ENCODE measurements around the gene HPCAL1.

The HPCAL1 gene

GRCh38 chr2:10410001-10410822 is 107.5 kb downstream of the HPCAL1 start:
- peak; percentile 95 for DNase-seq

GRCh38 chr2:10410823-10411437 is 108.2 kb downstream of the HPCAL1 start:
- no peak for DNase-seq

- no peak for DNase-seq
Measured at GRCh38 chr2:10411557-10411956, 108.9 kb downstream of the HPCAL1 start.

- peak; percentile 11 for DNase-seq
Measured at GRCh38 chr2:10412380-10412779, 109.7 kb downstream of the HPCAL1 start.

- no peak for DNase-seq
Measured at GRCh38 chr2:10413503-10413902, 110.8 kb downstream of the HPCAL1 start.

- no peak for DNase-seq
Measured at GRCh38 chr2:10413991-10414451, 111.3 kb downstream of the HPCAL1 start.

- DNase-seq, result no peak
Measured at GRCh38 chr2:10414591-10414990, 111.9 kb downstream of the HPCAL1 start.

- DNase-seq, result no peak
Measured at GRCh38 chr2:10415048-10415447, 112.3 kb downstream of the HPCAL1 start.

GRCh38 chr2:10415640-10416039 is 112.9 kb downstream of the HPCAL1 start:
- no peak for DNase-seq

- no peak for DNase-seq
Measured at GRCh38 chr2:10417551-10418335, 115.0 kb downstream of the HPCAL1 start.

GRCh38 chr2:10419553-10420257 is 117.0 kb downstream of the HPCAL1 start:
- no peak for DNase-seq

GRCh38 chr2:10422251-10422650 is 119.5 kb downstream of the HPCAL1 start:
- no peak for DNase-seq

GRCh38 chr2:10422732-10423399 is 120.2 kb downstream of the HPCAL1 start:
- no peak for DNase-seq

GRCh38 chr2:10423400-10423774 is 120.7 kb downstream of the HPCAL1 start:
- DNase-seq, result no peak

GRCh38 chr2:10424051-10424450 is 121.3 kb downstream of the HPCAL1 start:
- DNase-seq, result no peak

GRCh38 chr2:10424916-10425505 is 122.3 kb downstream of the HPCAL1 start:
- no peak for DNase-seq

- DNase-seq, result no peak
Measured at GRCh38 chr2:10425699-10426098, 123.0 kb downstream of the HPCAL1 start.

GRCh38 chr2:10426726-10427617 is 124.3 kb downstream of the HPCAL1 start:
- DNase-seq, result no peak

- no peak for DNase-seq
Measured at GRCh38 chr2:10427618-10427949, 124.9 kb downstream of the HPCAL1 start.

- DNase-seq, result no peak
Measured at GRCh38 chr2:10428355-10428754, 125.7 kb downstream of the HPCAL1 start.

GRCh38 chr2:10428924-10429323 is 126.2 kb downstream of the HPCAL1 start:
- DNase-seq, result no peak
